ENCODE measurements around the gene MRPS23.

- TF ChIP-seq REST (IDR thresholded peaks at IDR 0.05; ENCODE audit: insufficient read depth in 1 of 2, low read depth in 2 of 2, low read length in 2 of 2) (no peak; a peak in 1 of 4 replicates), POLR2AphosphoS5 (IDR thresholded peaks at IDR 0.05; ENCODE audit: low read depth, low read length) (no peak), TAF1 (IDR thresholded peaks at IDR 0.05; ENCODE audit: borderline replicate concordance, insufficient read depth, low read length) (no peak)
Observed at GRCh38 chr17:57833179-57833939, 16.5 kb downstream of the MRPS23 start.

All from PFSK-1 (cell line).